WERI-Rb-1 (cell line): ENCODE results near the gene RUSC1.

ENCODE experiments used
- DNase-seq: peaks from one replicate; pipeline ENCODE4 v3.0.0-alpha.2; 2020
- H3K27ac ChIP-seq: fragments of 250-450 bp; sonication (Bioruptor Pico); 2 replicates; pipeline ENCODE4 v1.5.1; 2020; ENCODE audit warnings: mild to moderate bottlenecking, moderate library complexity
- H3K27me3 ChIP-seq: fragments of 250-450 bp; sonication (Bioruptor Pico); 2 replicates; pipeline ENCODE4 v1.5.1; 2021; ENCODE audit warnings: mild to moderate bottlenecking, low read depth, moderate library complexity; ENCODE audit not compliant: insufficient read depth, severe bottlenecking
- H3K36me3 ChIP-seq: fragments of 250-450 bp; sonication (Bioruptor Pico); 2 replicates; pipeline ENCODE4 v1.5.1; 2020; ENCODE audit warnings: mild to moderate bottlenecking, moderate library complexity
- H3K4me3 ChIP-seq: 2 replicates; pipeline ENCODE4 v1.5.1; 2011; ENCODE audit warnings: low read depth, mild to moderate bottlenecking, control low read depth, low read length
- H3K9me3 ChIP-seq: fragments of 250-450 bp; sonication (Bioruptor Pico); 2 replicates; pipeline ENCODE4 v1.5.1; 2021; ENCODE audit warnings: mild to moderate bottlenecking, moderate library complexity; ENCODE audit not compliant: severe bottlenecking
- TF ChIP-seq, protein P1 (sequence below): IDR thresholded peaks from 2 replicates; pipeline ENCODE4 v1.5.1; 2011; ENCODE audit warnings: low read depth, mild to moderate bottlenecking, control low read depth, inconsistent platforms, low read length

The RUSC1 gene

DNA sequence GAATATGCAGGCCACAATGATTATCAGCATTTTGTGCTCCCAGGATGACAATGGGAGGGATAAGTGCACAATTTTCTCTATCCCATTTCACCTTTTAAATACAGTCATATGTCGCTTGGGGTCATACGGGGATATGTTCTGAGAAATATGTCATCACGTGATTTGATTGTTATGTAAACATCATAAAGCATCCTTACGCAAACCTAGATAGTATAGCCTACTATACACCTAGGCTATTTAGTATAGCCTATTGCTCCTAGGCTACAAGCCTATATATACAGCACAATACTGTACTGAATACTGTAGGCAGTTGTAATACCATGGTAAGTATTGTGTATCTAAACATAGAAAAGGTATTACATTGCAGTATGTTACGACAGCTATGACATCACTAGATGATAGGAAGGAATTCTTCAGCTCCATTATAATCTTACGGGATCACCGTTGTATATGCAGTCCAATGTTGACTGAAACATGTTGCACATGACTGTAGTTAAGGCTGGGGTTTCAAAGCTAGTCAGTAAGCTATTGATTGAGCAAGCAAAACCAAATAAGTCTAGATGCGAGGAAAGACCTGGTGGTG, 18.9 kb downstream of the RUSC1 start:
- Histone ChIP-seq H3K9me3 (no peaks in the 10 kb centered on the region), H3K4me3 (no peak overlapping the region), H3K27me3 (no peaks in the 10 kb centered on the region), H3K27ac (no peak overlapping the region), H3K36me3 (peaks cover 91% of the 10 kb centered on the region)
- DNase-seq = no peak
- TF ChIP-seq, protein P1, sequence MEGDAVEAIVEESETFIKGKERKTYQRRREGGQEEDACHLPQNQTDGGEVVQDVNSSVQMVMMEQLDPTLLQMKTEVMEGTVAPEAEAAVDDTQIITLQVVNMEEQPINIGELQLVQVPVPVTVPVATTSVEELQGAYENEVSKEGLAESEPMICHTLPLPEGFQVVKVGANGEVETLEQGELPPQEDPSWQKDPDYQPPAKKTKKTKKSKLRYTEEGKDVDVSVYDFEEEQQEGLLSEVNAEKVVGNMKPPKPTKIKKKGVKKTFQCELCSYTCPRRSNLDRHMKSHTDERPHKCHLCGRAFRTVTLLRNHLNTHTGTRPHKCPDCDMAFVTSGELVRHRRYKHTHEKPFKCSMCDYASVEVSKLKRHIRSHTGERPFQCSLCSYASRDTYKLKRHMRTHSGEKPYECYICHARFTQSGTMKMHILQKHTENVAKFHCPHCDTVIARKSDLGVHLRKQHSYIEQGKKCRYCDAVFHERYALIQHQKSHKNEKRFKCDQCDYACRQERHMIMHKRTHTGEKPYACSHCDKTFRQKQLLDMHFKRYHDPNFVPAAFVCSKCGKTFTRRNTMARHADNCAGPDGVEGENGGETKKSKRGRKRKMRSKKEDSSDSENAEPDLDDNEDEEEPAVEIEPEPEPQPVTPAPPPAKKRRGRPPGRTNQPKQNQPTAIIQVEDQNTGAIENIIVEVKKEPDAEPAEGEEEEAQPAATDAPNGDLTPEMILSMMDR = no peak

DNA sequence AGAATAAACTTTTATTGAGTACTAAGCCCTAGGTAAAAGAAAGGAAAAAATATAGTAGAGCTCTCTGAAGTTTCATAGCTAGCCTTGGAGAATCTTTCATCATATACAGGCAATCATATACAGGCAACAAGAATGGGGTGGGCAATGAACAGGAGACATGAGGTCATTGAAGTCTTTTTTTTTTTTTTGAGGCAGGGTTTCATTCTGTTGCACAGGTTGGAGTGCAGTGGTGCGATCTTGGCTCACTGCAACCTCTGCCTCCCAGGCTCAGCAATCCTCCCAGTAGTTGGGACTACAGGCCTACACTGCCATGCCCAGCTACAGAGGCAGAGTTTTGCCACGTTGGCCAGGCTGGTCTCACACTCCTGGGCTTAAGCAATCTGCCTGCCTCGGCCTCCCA, 22.1 kb downstream of the RUSC1 start:
- Histone ChIP-seq H3K27me3 (no peaks in the 10 kb centered on the region), H3K9me3 (no peaks in the 10 kb centered on the region), H3K4me3 (no peak overlapping the region), H3K27ac (no peak overlapping the region), H3K36me3 (peaks cover 90% of the 10 kb centered on the region)
- no peak for DNase-seq
- TF ChIP-seq, protein P1 = no peak

DNA sequence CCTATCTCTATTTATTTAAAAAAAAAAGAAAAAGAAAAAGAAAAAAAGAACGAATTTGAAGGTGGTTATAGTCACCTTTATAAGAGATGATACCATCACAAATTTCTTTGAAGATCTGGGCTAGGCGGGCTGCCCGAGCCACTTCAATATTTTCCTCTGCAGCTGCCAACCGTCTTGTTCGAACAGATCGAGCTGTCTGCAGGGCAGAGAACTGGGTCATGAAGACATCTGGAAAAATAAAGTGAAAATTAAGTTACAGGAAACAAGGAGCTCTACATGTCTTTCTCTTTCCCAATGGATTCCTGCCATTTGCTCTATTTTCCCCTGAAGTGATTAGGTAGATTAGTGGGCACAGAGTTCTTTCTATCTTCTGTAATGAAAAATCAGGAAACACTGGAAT, 31.9 kb downstream of the RUSC1 start:
- Histone ChIP-seq H3K9me3 (no peaks in the 10 kb centered on the region), H3K4me3 (no peak overlapping the region), H3K27me3 (no peaks in the 10 kb centered on the region), H3K36me3 (peaks cover 87% of the 10 kb centered on the region), H3K27ac (no peak overlapping the region)
- DNase-seq = no peak
- TF ChIP-seq, protein P1 = no peak

DNA sequence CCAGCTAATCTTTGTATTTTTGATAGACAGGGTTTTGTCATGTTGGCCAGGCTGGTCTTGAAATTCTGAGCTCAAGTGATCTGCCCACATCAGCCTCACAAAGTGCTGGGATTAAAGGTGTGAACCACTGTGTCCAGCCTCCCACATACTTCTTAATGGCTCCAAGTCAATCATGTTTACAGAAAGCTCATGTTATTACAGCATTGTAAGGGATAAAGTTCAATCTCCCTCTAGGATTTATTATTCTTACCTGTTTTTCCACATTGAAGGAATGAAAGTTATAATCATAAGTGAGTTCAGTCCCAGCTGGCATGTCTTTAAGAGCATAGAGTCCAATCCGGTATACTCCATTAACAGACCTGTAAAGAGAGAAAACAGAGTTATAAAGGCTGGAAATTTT, 39.4 kb downstream of the RUSC1 start:
- no peak for DNase-seq
- H3K9me3 ChIP-seq = no peaks in the 10 kb centered on the region
- H3K36me3 ChIP-seq = peaks cover 52% of the 10 kb centered on the region
- H3K4me3 ChIP-seq = no peak overlapping the region
- no peaks in the 10 kb centered on the region for H3K27me3 ChIP-seq
- TF ChIP-seq, protein P1 = no peak
- H3K27ac ChIP-seq = no peak overlapping the region

DNA sequence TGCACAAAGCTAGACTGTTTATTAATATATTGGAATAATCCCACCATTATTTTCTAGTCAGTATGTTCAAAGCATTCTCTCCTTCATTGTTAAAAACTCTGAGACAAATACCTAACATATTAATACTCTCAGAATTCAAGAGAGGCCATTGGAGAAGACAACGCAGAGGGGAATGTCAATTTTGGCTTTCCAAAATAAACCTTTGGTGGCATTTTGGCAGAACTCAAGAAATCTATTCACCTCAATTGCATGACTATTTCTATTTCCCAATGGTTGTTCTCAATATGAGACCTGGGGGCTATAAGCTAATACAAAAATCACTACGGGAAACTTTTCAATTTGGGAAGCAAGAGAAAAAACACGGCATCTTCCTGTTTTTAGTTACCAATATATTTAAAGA, 58.5 kb downstream of the RUSC1 start:
- Histone ChIP-seq H3K4me3 (no peak overlapping the region), H3K27me3 (no peaks in the 10 kb centered on the region), H3K36me3 (peaks cover 51% of the 10 kb centered on the region), H3K9me3 (no peaks in the 10 kb centered on the region), H3K27ac (no peak overlapping the region)
- TF ChIP-seq, protein P1 = no peak
- DNase-seq = no peak

DNA sequence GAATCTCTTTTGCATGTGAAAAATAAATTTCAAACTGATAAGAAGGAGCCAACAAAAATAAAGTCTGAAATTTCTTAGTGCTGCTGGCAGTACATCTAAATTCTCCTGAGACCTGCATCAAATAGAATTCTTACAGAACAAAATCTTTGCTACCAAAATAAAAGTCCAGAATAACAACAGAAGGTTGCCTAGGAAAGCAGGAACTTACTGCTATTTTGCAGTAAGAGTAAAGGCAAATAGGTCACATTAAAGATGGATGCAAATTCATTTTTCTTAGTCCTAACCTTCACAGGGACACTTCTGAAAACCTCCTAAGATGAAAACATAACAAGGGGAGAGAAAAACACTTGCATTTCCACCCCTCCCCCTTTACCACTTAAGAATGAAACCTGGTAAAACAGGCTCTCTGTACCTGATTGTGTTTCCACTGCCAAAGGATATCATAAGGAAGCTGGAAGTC, 59.0 kb downstream of the RUSC1 start:
- Histone ChIP-seq H3K9me3 (no peaks in the 10 kb centered on the region), H3K27ac (no peak overlapping the region), H3K36me3 (peaks cover 46% of the 10 kb centered on the region), H3K27me3 (no peaks in the 10 kb centered on the region), H3K4me3 (no peak overlapping the region)
- TF ChIP-seq, protein P1 = no peak
- DNase-seq = no peak
